Lower leg skin (tissue), 4 donors: ENCODE data around the gene GNG12. TPM values are rescaled to one million over a fixed set of nuclear protein-coding genes. Genes with fewer than 3 reads are reported as not detected.

ENCODE experiments used
- DNase-seq, 2 donors: peaks; one replicate each; pipeline ENCODE4 v3.0.0-alpha.2; 2019; ENCODE audit warnings: low spot score in 2 of 2
- H3K4me3 ChIP-seq: fragments of 200-600 bp; sonication (generic); 2 replicates; pipeline ENCODE4 v1.5.1; 2017; ENCODE audit warnings: mild to moderate bottlenecking, low read depth; ENCODE audit not compliant: poor library complexity, severe bottlenecking
- CTCF ChIP-seq, 3 donors: fragments of 450-650 bp; IDR thresholded peaks; one replicate each; pipeline ENCODE4 v1.5.1; 2016; ENCODE audit warnings: antibody characterized with exemption in 3 of 3, mild to moderate bottlenecking in 3 of 3, moderate library complexity in 2 of 3
- POLR2A ChIP-seq, 2 donors: fragments of 450-650 bp; IDR thresholded peaks; one replicate each; pipeline ENCODE4 v1.6.1; 2016 to 2017; ENCODE audit warnings: antibody characterized with exemption in 2 of 2, mild to moderate bottlenecking in 1 of 2, moderate library complexity in 1 of 2
- WGBS, 2 donors: methylation state at CpG; one replicate each; pipeline ENCODE4 v1.1.5; 2018; 5-methylcytosine and 5-hydroxymethylcytosine counted together
- intact Hi-C: fragments of 100-400 bp; cut with DNase I; formaldehyde crosslinking; loops from one replicate; pipeline ENCODE4 v1.15.0; 2023; ENCODE audit warnings: low total_unique reads
- total RNA-seq, 4 donors: library from RNA; depleted of rRNA; stranded (reverse); fragments of >200 nt; gene quantifications; one replicate each; pipeline ENCODE4 v1.1.0, GENCODE V29; 2016

The GNG12 gene
- total RNA-seq, 4 donors from 2014 or later: 89.7 to 113 (median 99.2) TPM

DNA sequence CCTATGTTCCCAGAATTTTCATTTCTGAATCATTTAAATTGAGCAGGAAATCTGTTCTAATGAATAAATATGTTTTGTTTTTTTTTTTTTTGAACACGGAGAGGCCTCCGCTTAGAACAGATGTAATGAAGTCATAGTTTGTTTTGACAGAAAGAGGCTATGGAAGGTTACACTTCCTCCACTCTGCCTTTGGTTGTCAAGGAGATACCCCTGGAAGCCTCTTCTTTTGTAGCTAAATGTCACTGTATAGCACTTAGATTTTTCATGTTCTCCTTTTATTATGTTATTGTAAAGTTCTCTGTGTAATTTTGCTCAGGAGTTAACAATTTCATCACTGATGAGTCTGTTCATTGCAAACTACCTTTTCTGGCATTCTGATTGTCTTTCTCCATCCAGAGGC lies 22.7 kb upstream of the GNG12 start:
- TF ChIP-seq POLR2A (IDR thresholded peaks at IDR 0.05) (no peak), CTCF (IDR thresholded peaks at IDR 0.05) (no peak)
- H3K4me3 ChIP-seq: no peak overlapping the region
- 60 to 76% methylated on average over 2 of the region's 2 CpGs for WGBS, 2 donors
- intact Hi-C loops: loop anchor here (10.0 kb wide), 1 partner anchor 249 kb away; no protein-coding TSS in a partner anchor
- DNase-seq: no peak

DNA sequence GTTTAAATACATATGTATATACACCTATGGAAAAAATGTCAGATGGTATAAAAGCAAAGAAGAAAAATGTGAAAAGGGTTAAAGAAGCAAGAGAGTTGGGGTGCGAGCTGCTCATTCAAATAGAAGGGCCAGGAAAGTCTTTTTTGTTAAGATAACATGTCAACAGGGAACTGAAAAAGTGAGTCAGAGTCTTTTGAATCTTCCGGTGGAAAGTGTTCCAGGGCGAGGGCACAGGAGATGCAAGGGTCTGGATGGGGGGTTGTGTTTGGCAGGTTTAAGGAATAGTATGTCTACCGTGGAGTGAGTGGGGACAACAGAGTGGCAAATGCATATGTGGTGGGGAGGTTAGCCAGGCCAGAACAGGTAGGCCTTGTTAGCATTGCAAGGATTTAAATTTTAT lies 22.2 kb upstream of the GNG12 start:
- intact Hi-C loops: loop anchor here (10.0 kb wide), 1 partner anchor 249 kb away; no protein-coding TSS in a partner anchor
- no peak for DNase-seq
- WGBS, 2 donors: 66 to 72% methylated on average over 4 of the region's 4 CpGs
- no peak overlapping the region for H3K4me3 ChIP-seq
- TF ChIP-seq POLR2A (IDR thresholded peaks at IDR 0.05): no peak
- TF ChIP-seq CTCF (IDR thresholded peaks at IDR 0.05): no peak

DNA sequence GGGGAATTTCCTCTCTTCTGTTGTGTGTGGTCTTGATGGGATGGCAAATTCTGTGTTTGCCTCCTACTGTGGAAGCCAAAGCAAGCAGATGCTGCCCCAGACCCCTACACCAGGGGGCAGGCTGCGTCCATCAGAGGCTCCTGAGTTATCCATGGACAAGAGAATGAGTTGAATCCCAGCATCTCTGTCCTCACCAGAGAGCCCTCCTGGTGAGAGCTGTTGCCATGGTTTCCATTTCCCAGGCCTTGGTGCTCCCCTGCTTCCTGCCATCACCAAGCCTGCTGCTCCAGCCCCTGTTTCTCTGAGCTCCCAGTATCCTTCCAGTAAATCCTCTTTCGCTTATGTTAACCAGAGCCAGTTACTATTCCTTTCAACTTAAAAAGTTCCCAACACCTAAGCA lies 20.4 kb upstream of the GNG12 start:
- intact Hi-C loops: loop anchor here (10.0 kb wide), 1 partner anchor 251 kb away; no protein-coding TSS in a partner anchor
- TF ChIP-seq CTCF (IDR thresholded peaks at IDR 0.05): no peak
- no peak for TF ChIP-seq POLR2A (IDR thresholded peaks at IDR 0.05)
- WGBS, 2 donors: 54 to 76% methylated on average over 2 of the region's 2 CpGs
- H3K4me3 ChIP-seq: no peak overlapping the region
- no peak for DNase-seq

DNA sequence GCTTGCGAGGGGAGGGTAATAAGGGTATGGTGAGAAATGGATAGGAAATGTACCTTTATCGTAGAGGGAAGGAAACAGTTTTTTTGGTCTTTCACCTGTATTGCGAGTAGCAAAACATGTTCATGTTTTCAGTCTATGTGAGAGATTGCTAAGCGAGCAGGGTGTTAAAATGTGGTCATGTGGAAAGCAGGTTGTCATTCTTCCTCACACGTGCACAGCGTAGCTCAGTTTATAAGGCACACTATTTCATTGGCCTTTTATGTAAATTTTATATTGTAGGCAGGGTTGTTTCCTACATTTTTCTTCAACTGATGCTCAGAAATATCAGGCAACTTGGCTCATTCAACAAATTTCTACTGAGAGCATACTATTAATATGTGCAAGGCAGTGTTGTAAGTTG lies 18.5 kb upstream of the GNG12 start:
- 92 to 94% methylated on average over 6 of the region's 6 CpGs for WGBS, 2 donors
- intact Hi-C loops: loop anchor here (10.0 kb wide), 1 partner anchor 253 kb away; no protein-coding TSS in a partner anchor
- DNase-seq: no peak
- H3K4me3 ChIP-seq: no peak overlapping the region
- no peak for TF ChIP-seq CTCF (IDR thresholded peaks at IDR 0.05)
- no peak for TF ChIP-seq POLR2A (IDR thresholded peaks at IDR 0.05)

- DNase-seq: peak; percentile 86 to 93
- H3K4me3 ChIP-seq: no peak overlapping the region
- intact Hi-C loops: loop anchor here (10.0 kb wide), 1 partner anchor 254 kb away; no protein-coding TSS in a partner anchor
- no peak for TF ChIP-seq CTCF (IDR thresholded peaks at IDR 0.05)
- no peak for TF ChIP-seq POLR2A (IDR thresholded peaks at IDR 0.05)
- 33 to 67% methylated on average over 1 of the region's 1 CpG for WGBS, 2 donors
Observed at GRCh38 chr1:67850611-67851075, 17.4 kb upstream of the GNG12 start.

DNA sequence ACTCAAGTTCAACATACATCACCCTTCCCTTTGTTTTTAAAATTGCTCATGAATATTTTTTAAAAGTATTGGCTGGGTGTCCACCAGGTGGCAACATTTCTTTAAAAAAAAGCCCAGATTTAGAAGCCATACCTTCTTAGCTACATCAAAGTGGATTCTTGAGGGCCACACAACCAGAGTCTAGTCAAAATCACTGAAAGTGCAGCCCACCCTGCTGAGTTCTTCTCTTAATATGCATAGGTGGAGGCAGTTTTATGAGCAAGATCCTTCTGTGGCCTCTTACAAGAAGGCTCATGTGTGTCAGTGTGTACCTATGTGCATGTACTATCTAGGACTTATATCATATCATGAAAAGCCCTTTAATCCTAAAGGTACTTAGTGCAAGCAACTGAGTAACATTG lies 16.9 kb upstream of the GNG12 start:
- H3K4me3 ChIP-seq: no peak overlapping the region
- DNase-seq: no peak
- TF ChIP-seq CTCF (IDR thresholded peaks at IDR 0.05) (no peak), POLR2A (IDR thresholded peaks at IDR 0.05) (no peak)
- intact Hi-C loops: loop anchor here (10.0 kb wide), 1 partner anchor 255 kb away; no protein-coding TSS in a partner anchor
